Measurements from ENCODE around the gene KLF11.
A peak's percentile ranks its signal among the peaks of the same experiment; 100 is the strongest.

The KLF11 gene

DNA sequence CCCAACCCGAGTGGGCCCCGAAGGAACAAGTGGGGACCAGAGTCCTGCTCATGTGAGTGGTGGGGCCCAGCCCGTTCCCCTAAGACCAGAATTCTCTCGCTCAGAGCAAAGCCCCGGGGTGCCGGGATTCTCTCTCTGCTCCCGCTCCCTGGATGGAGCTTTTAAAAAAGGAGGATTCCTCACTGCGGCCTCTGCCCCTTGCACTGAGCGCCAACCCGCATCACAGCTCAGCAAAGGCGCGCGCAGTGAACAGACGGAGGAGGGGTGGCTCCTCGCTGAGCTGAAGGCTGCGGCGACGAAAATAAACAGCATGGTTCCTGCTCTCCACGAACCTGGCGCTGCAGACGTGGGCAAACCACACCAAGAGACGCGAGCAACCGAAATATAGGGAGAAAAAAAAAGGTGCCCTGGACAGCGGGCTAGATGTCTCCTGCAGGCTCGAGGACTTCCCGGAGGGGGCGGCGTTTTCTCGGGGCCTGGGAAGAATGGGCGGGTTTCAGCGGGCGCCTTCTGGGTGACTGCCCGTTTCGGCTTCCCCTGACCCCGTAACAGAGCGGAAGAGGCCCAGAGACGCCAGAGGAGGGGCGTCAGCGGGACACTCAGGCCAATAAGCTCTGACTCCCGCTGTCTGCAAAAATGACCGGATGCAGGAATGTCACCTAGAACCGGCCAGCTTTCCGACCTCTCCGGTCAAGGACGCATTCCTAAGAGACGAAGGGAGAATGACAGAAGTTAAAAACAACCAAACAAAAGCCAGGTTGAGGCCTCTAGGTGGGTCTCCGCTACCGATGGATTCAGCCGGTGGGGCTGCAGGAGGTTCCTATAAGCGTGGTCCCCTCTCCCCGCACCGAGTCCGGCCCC lies 819 bp upstream of the KLF11 start:
- peak overlapping the region; percentile 95 for H3K27ac Mint-ChIP-seq
- DNase-seq (ENCODE audit: low spot score in 2 of 2) (peak in 1 of 2 donors; percentile 68), ATAC-seq (no peak)
- H3K4me1 Mint-ChIP-seq, result peaks cover 37% of the 10 kb centered on the region
- peaks cover 35% of the 10 kb centered on the region for H3K36me3 Mint-ChIP-seq
- H3K9me3 Mint-ChIP-seq, result no peaks in the 10 kb centered on the region
- H3K4me3 Mint-ChIP-seq, result peak overlapping the region; percentile 82

DNA sequence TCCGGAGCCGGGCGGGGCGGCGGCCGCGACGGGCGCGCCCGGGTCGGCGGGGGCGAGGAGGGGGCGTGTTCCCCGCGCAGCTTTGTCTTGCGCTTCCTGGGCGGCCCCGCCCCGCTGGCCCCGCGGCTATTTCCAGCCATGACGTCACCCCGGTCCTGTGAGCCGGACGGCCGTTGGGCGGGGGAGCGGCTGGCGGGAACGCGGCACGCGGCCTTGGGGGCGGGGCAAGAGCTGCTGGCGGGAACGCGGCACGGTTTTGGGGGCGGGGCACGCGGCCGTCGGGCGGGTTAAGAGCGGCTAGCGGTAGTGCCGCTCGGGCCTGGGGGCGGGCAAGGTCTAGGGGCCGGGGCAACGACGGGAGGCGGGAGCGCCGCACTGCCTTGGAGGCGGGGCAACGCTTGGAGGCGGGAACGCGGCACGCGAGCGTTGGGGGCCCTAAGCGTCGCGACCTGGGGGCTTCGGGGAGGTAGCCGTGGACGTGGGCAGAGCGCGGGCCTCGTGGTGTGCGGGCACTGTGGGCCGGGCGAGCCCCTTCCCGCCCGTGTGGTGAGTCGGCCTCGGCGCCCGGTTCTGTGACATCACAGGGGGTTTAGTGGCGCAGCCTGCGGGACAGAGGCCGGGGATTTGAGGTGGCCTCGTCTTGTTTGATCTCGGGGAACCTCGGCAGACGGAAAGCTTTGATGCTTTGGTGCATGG lies 704 bp downstream of the KLF11 start:
- peaks cover 24% of the 10 kb centered on the region for H3K4me1 Mint-ChIP-seq
- H3K36me3 Mint-ChIP-seq, result peaks cover 50% of the 10 kb centered on the region
- ATAC-seq (peak; percentile 81), DNase-seq (ENCODE audit: low spot score in 2 of 2) (peak; percentile 89 to 93)
- H3K9me3 Mint-ChIP-seq, result no peaks in the 10 kb centered on the region
- H3K27ac Mint-ChIP-seq, result peak overlapping the region; percentile 82
- peak overlapping the region; percentile 82 for H3K4me3 Mint-ChIP-seq

DNA sequence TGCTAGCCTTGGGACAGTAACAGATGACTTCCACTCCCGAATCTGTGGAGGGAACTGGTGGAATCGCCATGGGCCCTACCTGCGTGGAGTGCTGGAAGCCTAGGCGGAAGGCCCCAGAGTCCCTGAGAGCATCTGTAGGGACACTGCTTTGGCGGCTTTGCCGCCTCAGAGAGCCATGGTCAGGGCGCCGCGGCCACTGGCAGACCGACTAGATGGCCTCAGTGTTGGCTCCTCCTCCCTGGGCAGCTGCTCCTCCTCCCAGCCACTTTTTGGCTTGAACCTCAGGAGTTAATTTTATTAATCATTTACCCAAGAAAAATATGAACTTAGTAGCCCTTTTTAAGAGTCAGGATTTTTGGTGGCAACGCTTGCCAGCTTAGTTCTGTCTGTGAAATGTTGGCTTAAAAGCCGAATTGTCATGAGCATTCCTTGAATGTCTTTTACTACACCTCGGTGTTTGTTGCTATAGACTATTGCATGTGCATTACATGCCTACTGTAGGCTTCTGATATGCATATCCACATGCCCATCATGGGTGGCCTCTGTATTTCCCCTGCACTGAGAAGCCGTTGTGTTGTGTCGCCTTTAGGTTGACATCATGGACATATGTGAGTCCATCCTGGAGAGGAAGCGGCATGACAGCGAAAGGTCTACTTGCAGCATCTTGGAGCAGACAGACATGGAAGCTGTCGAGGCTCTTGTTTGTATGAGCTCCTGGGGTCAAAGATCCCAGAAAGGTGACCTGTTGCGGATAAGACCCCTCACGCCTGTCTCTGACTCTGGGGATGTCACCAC lies 2.4 kb downstream of the KLF11 start:
- peaks cover 68% of the 10 kb centered on the region for H3K36me3 Mint-ChIP-seq
- no peak for DNase-seq (ENCODE audit: low spot score in 2 of 2)
- H3K27ac Mint-ChIP-seq, result no peak overlapping the region
- no peaks in the 10 kb centered on the region for H3K9me3 Mint-ChIP-seq
- peaks cover 30% of the 10 kb centered on the region for H3K4me1 Mint-ChIP-seq
- ATAC-seq, result no peak
- H3K4me3 Mint-ChIP-seq, result peak overlapping the region; percentile 82

DNA sequence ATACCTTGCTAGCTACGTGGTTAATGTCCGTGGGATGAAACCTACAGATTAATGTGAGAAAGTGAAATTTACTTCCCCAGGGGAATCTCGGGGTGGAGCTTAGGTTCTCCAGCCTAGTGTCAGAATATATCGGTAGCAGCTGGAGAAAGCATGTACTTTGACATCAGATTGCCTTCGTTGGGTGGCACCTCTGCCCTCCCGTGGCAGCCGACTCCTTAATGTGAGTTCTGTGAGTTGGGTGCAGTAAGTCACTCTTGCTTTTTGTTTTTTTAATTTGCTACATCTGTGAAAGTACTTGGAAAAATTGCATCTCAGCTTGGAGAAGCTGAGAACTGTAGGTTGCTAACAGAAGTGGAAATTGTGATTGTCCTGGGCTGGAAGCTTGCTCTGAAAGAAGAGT lies 3.6 kb downstream of the KLF11 start:
- Mint-ChIP-seq H3K4me1 (peaks cover 30% of the 10 kb centered on the region), H3K27ac (peak overlapping the region; percentile 44), H3K36me3 (peaks cover 79% of the 10 kb centered on the region), H3K9me3 (no peaks in the 10 kb centered on the region), H3K4me3 (no peak overlapping the region)
- ATAC-seq, result no peak
- DNase-seq (ENCODE audit: low spot score in 2 of 2), result no peak

DNA sequence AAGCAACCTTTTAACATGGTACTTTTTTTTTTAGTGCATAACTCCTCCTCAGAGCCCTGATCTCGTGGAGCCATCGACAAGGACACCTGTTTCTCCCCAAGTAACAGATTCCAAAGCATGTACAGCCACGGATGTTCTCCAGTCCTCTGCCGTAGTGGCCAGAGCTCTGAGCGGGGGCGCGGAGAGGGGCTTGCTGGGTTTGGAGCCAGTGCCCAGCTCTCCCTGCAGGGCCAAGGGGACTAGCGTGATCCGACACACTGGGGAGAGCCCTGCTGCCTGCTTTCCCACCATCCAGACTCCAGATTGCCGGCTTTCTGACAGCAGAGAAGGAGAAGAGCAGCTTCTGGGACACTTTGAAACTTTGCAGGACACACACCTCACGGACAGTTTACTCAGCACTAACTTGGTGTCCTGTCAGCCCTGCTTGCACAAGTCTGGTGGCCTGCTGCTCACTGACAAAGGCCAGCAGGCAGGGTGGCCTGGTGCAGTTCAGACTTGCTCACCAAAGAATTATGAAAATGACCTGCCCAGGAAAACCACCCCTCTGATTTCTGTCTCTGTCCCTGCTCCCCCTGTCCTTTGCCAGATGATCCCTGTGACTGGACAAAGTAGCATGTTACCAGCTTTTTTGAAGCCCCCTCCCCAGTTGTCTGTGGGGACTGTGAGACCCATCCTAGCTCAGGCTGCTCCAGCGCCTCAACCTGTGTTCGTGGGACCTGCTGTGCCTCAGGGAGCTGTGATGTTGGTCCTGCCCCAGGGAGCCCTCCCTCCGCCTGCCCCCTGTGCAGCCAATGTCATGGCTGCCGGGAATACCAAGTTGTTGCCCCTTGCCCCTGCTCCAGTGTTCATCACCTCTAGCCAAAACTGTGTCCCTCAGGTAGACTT lies 4.5 kb downstream of the KLF11 start:
- H3K4me3 Mint-ChIP-seq, result no peak overlapping the region

GRCh38 chr2:10048501-10049171 lies 5.3 kb downstream of the KLF11 start:
- Mint-ChIP-seq H3K9me3 (no peaks in the 10 kb centered on the region), H3K4me3 (no peak overlapping the region), H3K27ac (no peak overlapping the region), H3K36me3 (peaks cover 82% of the 10 kb centered on the region), H3K4me1 (peaks cover 20% of the 10 kb centered on the region)
- ATAC-seq, result no peak
- DNase-seq (ENCODE audit: low spot score in 2 of 2), result no peak

More for the DNA sequence above, 4.5 kb downstream of the KLF11 start:
- Mint-ChIP-seq H3K4me1 (peaks cover 22% of the 10 kb centered on the region), H3K36me3 (peaks cover 81% of the 10 kb centered on the region), H3K9me3 (no peaks in the 10 kb centered on the region), H3K27ac (peak overlapping the region; percentile 44)
- DNase-seq (ENCODE audit: low spot score in 2 of 2), result no peak
- no peak for ATAC-seq

- Mint-ChIP-seq H3K4me3 (no peak overlapping the region), H3K36me3 (peaks cover 88% of the 10 kb centered on the region), H3K4me1 (peaks cover 12% of the 10 kb centered on the region), H3K9me3 (no peaks in the 10 kb centered on the region), H3K27ac (no peak overlapping the region)
- no peak for ATAC-seq
- no peak for DNase-seq (ENCODE audit: low spot score in 2 of 2)
Measured at GRCh38 chr2:10052216-10052615, 8.9 kb downstream of the KLF11 start.

DNA sequence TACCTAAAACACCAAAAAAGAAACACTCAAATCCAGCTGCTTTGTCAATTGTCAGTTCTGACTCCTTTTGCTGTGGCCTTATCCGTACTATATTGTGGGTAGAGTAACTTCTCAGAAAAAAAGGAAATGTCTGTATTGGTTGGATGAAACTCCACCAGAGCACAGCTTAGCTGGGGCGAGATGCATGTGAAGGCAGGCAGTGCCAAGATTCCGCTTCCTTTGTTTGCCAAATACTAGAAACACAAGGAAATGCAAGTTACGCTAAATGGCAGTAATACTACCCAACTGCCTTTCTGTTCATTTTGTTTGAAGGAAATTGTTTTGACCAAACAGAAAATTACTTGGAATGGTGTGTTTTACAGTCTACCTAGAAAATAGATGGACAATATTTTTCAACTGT lies 10.0 kb downstream of the KLF11 start:
- Mint-ChIP-seq H3K9me3 (no peaks in the 10 kb centered on the region), H3K27ac (no peak overlapping the region), H3K4me1 (peaks cover 14% of the 10 kb centered on the region), H3K4me3 (no peak overlapping the region), H3K36me3 (peaks cover 79% of the 10 kb centered on the region)
- ATAC-seq, result no peak
- DNase-seq (ENCODE audit: low spot score in 2 of 2), result no peak

GRCh38 chr2:10054424-10054823 lies 11.1 kb downstream of the KLF11 start:
- DNase-seq (ENCODE audit: low spot score in 2 of 2) (no peak), ATAC-seq (no peak)
- Mint-ChIP-seq H3K27ac (no peak overlapping the region), H3K36me3 (peaks cover 68% of the 10 kb centered on the region), H3K4me1 (peaks cover 12% of the 10 kb centered on the region), H3K4me3 (no peak overlapping the region), H3K9me3 (no peaks in the 10 kb centered on the region)

GRCh38 chr2:10054976-10055375 lies 11.6 kb downstream of the KLF11 start:
- Mint-ChIP-seq H3K4me3 (no peak overlapping the region), H3K4me1 (peaks cover 7% of the 10 kb centered on the region), H3K27ac (no peak overlapping the region), H3K36me3 (peaks cover 63% of the 10 kb centered on the region), H3K9me3 (no peaks in the 10 kb centered on the region)
- DNase-seq (ENCODE audit: low spot score in 2 of 2), result no peak
- ATAC-seq, result no peak

- Mint-ChIP-seq H3K36me3 (peaks cover 48% of the 10 kb centered on the region), H3K9me3 (no peaks in the 10 kb centered on the region), H3K4me3 (no peak overlapping the region), H3K4me1 (peaks cover 7% of the 10 kb centered on the region), H3K27ac (no peak overlapping the region)
- ATAC-seq, result no peak
- DNase-seq (ENCODE audit: low spot score in 2 of 2), result no peak
Measured at GRCh38 chr2:10056439-10056838, 13.1 kb downstream of the KLF11 start.

DNA sequence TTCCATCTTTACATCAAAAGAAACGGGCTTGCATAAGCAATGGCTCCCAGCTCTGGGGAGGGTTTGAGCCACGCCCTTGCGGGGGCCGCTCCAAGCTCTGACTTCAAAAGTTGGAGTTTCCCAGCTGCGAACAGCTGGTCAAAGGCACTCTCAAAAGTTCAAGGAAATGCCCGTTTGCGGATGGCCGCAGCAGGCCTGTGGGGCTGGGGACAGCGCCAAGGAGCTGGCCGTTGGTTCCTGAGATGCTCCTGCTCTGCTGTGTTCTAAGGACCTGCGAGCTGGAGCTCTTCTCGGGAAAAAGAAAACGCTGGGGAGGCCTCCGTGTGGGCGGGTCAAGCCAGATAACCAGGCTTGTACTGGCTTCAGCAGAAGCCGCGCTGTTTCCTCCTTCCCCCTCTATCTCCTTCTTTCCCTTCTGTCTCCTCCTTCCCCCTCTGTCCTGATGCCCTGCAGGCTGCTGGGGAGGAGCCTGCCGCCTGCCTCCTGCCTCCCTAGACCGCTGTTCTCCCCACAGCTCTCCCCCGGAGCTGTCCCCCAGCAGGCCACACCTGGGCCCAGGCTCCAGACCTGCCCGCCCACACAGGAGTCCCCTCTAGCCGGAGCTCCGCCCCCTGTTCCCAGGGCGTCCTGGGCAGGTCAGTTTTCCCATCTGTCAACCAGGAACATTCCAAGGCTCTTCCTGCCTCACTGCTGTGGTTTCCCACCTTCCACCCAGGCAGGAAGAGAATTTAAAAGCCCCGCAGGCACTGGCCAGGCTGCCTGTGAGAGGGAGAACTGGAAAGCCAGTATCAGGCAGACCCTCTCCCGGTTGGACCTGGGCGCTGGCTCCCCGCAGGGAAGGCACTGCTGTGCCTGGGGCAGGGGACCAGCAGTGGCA lies 14.1 kb downstream of the KLF11 start:
- Mint-ChIP-seq H3K9me3 (no peaks in the 10 kb centered on the region), H3K4me1 (peaks cover 7% of the 10 kb centered on the region), H3K27ac (peak overlapping the region; percentile 4), H3K36me3 (peaks cover 38% of the 10 kb centered on the region), H3K4me3 (peak overlapping the region; percentile 17)
- ATAC-seq (peak; percentile 31), DNase-seq (ENCODE audit: low spot score in 2 of 2) (no peak)

- peaks cover 28% of the 10 kb centered on the region for H3K36me3 Mint-ChIP-seq
- H3K9me3 Mint-ChIP-seq, result no peaks in the 10 kb centered on the region
- ATAC-seq, result no peak
- peaks cover 7% of the 10 kb centered on the region for H3K4me1 Mint-ChIP-seq
- DNase-seq (ENCODE audit: low spot score in 2 of 2), result no peak
- no peak overlapping the region for H3K27ac Mint-ChIP-seq
- no peak overlapping the region for H3K4me3 Mint-ChIP-seq
Measured at GRCh38 chr2:10058251-10059015, 15.1 kb downstream of the KLF11 start.
